GM15510 (cell line): ENCODE measurements around the gene DUT.

Source experiments
- POLR2A ChIP-seq: IDR thresholded peaks from 3 replicates; pipeline ENCODE4 v1.6.1; 2011; ENCODE audit warnings: borderline replicate concordance; ENCODE audit not compliant: insufficient read length; ENCODE audit errors: extremely low read depth

The DUT gene

GRCh38 chr15:48330855-48331795, at the start of gene DUT:
Gene DUT (plus strand): TSS chr15:48331429. CDS start chr15:48331516, 87 bp downstream.
- peak; percentile 91 for TF ChIP-seq POLR2A

GRCh38 chr15:48281674-48282073, 49.6 kb upstream of the DUT start:
- no peak for TF ChIP-seq POLR2A

GRCh38 chr15:48282216-48282615, 49.0 kb upstream of the DUT start:
- TF ChIP-seq POLR2A, result no peak

DNA sequence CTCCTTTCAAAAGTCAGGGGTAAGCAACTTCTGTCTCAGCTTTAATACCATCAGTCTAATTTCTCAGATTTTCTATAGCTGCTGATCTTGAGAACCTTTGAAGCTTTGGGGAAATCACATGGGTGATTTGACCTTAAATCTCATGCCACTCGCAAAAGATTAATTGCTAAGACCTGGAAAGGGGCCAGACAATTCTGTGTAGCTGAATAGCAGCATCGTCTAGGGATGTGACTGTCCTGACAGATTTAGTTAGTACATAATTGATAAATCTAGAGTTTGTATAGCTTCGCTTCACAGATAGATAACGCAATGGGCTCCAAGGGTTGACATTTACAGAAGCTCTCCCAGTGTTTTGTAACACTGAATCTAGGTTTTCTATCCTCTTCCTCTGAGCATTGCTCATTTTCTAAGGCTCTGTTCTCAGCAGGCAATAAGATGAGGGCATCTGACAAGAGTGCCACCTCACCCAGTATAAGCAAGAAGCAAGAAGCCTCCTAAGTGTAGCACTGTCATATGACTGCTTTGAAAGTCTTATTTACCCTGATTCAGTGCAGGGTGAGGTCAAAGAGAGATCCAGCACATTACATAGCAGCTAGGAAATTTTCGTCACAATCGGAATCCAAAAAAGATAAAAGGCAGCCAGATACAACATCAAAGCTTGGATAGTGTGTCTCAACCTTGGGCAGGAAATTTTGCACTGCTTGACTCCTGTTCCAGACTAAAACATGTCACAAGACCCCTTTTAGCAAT, 47.7 kb upstream of the DUT start:
- no peak for TF ChIP-seq POLR2A

- TF ChIP-seq POLR2A, result no peak
These were observed 45.7 kb upstream of the DUT start for GRCh38 chr15:48285329-48286214.

DNA sequence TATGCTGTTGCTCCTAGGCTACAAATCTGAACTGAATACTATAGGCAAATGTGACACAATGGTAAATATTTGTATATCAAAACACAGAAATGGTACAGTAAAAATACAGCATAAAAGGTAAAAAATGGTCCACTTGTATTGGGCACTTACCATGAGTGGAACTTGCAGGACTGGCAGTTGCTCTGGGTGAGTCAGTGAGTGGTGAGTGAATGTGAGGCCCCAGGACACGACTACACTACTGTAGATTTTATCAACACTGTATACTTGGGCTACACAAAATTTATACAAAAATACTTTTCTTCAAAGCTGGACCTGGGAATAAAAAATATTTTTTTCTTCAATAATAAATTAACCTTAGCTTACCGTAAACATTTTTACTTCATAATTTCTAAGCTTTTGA, 41.6 kb upstream of the DUT start:
- no peak for TF ChIP-seq POLR2A

DNA sequence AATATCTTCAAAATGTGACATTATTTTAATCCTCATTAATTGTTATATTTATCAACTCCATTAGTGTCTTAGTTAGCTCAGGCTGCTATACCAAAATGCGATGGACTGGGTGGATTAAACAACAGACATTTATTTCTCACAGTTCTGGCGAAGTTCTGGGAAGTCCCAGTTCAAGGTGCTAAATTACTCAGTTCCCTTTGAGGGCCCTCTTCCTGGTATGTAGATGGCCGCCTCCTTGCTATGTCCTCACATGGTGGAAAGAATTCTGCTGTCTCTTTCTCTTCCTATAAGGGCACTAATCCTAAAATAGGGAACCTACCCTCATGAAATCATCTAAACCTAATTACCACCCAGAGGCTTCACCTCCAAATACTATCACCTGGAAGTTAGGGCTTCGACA, 38.8 kb upstream of the DUT start:
- TF ChIP-seq POLR2A, result no peak

GRCh38 chr15:48297668-48298067, 33.6 kb upstream of the DUT start:
- no peak for TF ChIP-seq POLR2A

DNA sequence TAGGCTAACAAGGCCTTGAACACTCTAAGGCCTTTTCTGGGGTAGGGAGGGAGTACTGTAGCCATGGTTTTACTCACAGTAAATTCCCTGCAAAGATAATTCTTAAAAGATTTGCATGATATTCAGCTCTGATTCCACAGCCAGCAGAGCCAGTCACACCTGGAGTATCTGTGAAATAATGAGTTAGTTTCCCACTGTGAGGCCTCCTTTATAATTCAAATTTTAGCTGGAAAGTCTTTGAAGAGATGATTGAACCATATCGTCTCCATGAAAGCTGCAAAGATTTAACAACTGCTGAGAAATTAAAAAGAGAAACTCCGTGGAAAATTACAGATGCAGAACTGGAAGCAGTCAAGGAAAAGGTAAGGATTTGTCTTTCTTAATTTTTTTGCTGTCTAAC, 32.3 kb upstream of the DUT start:
- no peak for TF ChIP-seq POLR2A

DNA sequence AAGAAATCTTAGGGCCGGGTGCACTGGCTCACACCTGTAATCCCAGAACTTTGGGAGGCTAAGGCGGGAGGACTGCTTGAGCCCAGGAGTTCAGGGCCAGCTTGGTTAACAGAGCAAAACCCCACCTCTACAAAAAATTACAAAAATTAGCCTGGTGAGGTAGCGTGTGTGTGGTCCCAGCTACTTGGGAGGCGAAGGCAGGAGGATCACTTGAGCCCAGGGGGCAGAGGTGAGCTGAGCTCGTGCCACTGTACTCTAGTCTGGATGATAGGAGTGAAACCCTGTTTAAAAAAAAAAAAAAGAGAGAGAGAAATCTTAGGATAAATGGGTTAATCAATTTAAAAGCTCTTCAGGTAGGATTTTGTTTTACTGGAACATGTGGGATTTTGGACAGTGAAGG, 31.2 kb upstream of the DUT start:
- TF ChIP-seq POLR2A, result no peak

- TF ChIP-seq POLR2A, result no peak
These were observed 26.8 kb upstream of the DUT start for GRCh38 chr15:48304398-48304797.

DNA sequence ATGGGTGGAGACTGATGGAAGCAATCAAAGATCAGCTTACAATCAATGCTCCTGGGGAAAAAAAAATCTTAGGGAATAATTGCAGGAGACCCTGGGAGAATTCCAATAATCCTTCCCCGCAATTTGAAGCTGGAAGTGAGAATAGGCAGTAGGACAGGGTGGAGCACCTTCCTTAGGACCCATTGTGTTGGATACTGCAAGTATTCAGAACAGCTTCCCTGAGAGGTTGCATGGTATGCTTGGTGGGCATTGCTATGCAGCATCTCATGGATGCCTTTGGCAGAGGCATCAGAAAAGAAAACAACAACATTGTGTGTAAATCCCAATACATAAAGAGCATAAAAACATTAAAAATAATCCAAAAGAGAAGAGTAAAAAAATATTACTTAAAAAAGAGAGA, 24.6 kb upstream of the DUT start:
- no peak for TF ChIP-seq POLR2A

- no peak for TF ChIP-seq POLR2A
These were observed 23.6 kb upstream of the DUT start for GRCh38 chr15:48307586-48307985.

GRCh38 chr15:48309740-48310139, 21.5 kb upstream of the DUT start:
- no peak for TF ChIP-seq POLR2A

- no peak for TF ChIP-seq POLR2A
These were observed 18.0 kb upstream of the DUT start for GRCh38 chr15:48313216-48313615.
